GM12878 (cell line): Measurements from ENCODE around the gene HSCB. TPM values are rescaled to one million over a fixed set of nuclear protein-coding genes. Genes with fewer than 3 reads are reported as not detected.

Source experiments
- BACH1 ChIP-seq: fragments of 450-650 bp; IDR thresholded peaks from 2 replicates; pipeline ENCODE4 v1.6.1; 2017; ENCODE audit warnings: mild to moderate bottlenecking, borderline replicate concordance
- BCL3 ChIP-seq: IDR thresholded peaks from 2 replicates; pipeline ENCODE4 v1.6.1; 2011; ENCODE audit warnings: borderline replicate concordance, low read depth, mild to moderate bottlenecking, moderate library complexity, low read length; ENCODE audit not compliant: insufficient read depth, poor library complexity, severe bottlenecking
- FOS ChIP-seq: IDR thresholded peaks from 3 replicates; pipeline ENCODE4 v1.6.1; 2011; ENCODE audit warnings: borderline replicate concordance; ENCODE audit not compliant: insufficient read length; ENCODE audit errors: extremely low read depth
- HDAC6 ChIP-seq: fragments of 200-600 bp; sonication (generic); IDR thresholded peaks from one replicate; pipeline ENCODE4 v1.8.0; 2017; ENCODE audit warnings: antibody characterized with exemption; ENCODE audit not compliant: unreplicated experiment
- MTA2 ChIP-seq: fragments of 450-650 bp; IDR thresholded peaks from 2 replicates; pipeline ENCODE4 v1.6.1; 2016; ENCODE audit warnings: low read depth, mild to moderate bottlenecking, moderate library complexity
- SPI1 ChIP-seq: IDR thresholded peaks from 2 replicates; pipeline ENCODE4 v1.6.1; 2011; ENCODE audit warnings: low read depth, mild to moderate bottlenecking, low read length, moderate library complexity, borderline replicate concordance; ENCODE audit not compliant: insufficient read depth
- ZBTB33 ChIP-seq: fragments of 450-650 bp; IDR thresholded peaks from 2 replicates; pipeline ENCODE4 v1.6.1; 2017; ENCODE audit warnings: mild to moderate bottlenecking
- polyA plus RNA-seq, 11 experiments: library from polyadenylated mRNA; depleted of rRNA in 4 of 11; unstranded in 6 of 11; stranded (reverse) in 5 of 11; fragments of >200 nt; fragmentation: Nextera tagmentation in 4 of 11; fragmentation: Illumina TruSeq in 1 of 11; extraction: Ambion mirVana in 4 of 11; extraction: Trizol in 1 of 11; gene quantifications; 1 replicate in 1 of 11; 2 replicates in 10 of 11; pipeline versions ENCODE4 v1.2.1 to v1.2.3, GENCODE V29; 2011 to 2016; ENCODE audit warnings: inconsistent platforms in 2 of 11, missing spikeins in 2 of 11, low read depth in 1 of 11
- total RNA-seq, 4 experiments: library from RNA; depleted of rRNA in 3 of 4; stranded (reverse); fragments of >200 nt in 3 of 4; fragmentation: Illumina TruSeq in 1 of 4; extraction: Trizol in 1 of 4; gene quantifications; 2 replicates each; pipeline versions ENCODE4 v1.2.1 to v1.2.3, GENCODE V29; 2013 to 2021

The HSCB gene
- total and polyA plus RNA-seq, 10 of the 15 experiments (the other 5 are each of a cell fraction or from before 2014, with no cell fraction given), result 10.6 to 28.4 (median 20.8) TPM

DNA sequence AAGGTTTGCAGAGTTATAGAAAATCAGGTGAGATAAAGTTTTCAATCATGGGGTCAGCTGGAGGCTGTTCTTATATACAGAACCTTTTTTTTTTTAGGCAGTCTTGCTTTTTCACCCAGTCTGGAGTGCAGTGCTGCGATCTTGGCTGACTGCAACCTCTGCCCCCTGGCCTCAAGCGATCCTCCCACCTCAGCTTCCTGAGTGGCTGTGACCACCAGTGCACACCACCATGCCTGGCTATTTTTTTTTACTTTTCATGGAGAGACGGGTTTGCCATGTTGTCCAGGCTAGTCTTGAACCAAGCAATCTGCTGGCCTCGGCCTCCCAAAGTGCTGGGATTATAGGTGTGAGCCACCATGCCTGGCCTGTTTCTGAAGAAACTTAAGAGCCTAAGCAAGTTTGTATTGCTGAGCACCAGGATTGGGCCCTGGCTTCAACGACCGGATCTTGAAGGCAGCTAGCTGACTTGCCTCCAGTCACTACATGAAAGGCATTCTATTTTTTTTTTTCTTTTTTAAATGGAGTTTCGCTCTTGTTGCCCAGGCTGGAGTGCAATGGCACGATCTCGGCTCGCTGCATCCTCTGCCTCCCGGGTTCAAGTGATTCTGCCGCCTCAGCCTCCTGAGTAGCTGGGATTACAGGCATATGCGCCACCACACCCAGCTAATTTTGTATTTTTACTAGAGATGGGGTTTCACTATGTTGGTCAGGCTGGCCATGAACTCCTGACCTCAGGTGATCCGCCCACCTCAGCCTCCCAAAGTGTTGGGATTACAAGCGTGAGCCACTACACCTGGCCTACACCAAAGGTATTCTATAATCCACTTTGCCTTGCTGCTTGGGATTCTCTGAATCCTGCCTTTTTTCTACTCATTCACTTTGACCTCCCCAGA, 50.9 kb downstream of the HSCB start (continued):
- TF ChIP-seq BCL3, result no peak
- TF ChIP-seq MTA2, result no peak
- no peak for TF ChIP-seq BACH1
- TF ChIP-seq FOS, result no peak
- no peak for TF ChIP-seq HDAC6
- no peak for TF ChIP-seq ZBTB33
- TF ChIP-seq SPI1, result no peak
